HCT116 (cell line): ENCODE data around the gene CFAP57. TPM values are rescaled to one million over a fixed set of nuclear protein-coding genes. Genes with fewer than 3 reads are reported as not detected.

Experiments
- ATAC-seq: fragments of 200-7000 bp; cut with Tn5 transposase; 2 replicates; pipeline ENCODE4 v1.9.1; 2020; ENCODE audit warnings: mild to moderate bottlenecking, moderate library complexity
- BruUV-seq: library from RNA; stranded (reverse); fragments of 400-500 nt; replicated peaks from 2 replicates; lab custom pipeline; 2021; lab: Mats Ljungman, UMichigan
- CTCF ChIA-PET: fragments of 300-600 bp; sonication (Branson Sonifier 250); formaldehyde crosslinking; loops from one replicate; lab custom pipeline; 2021; ENCODE audit warnings: antibody characterized with exemption; lab: Charles Lee
- POLR2A ChIA-PET: fragments of 300-600, 350-600 bp; sonication (Branson Sonifier 250); formaldehyde crosslinking; loops from one replicate; lab custom pipeline; 2021; ENCODE audit warnings: antibody characterized with exemption; lab: Charles Lee
- RAD21 ChIA-PET, 2 experiments: fragments of 300-600 bp; sonication (Branson Sonifier 250); formaldehyde crosslinking; loops; one replicate each; lab custom pipeline; 2023; ENCODE audit warnings: low total read pairs in 2 of 2; ENCODE audit not compliant: uncharacterized antibody in 2 of 2, unreplicated experiment in 2 of 2, low non-redundant PET in 1 of 2; lab: Charles Lee
- DNase-seq: peaks from one replicate; pipeline ENCODE4 v3.0.0-alpha.2; 2010; ENCODE audit warnings: low read depth, low spot score
- H2AFZ ChIP-seq: fragments of 200-600 bp; shearing (Covaris generic), sonication (generic); 2 replicates; pipeline ENCODE4 v1.6.1; 2017; ENCODE audit warnings: low read depth, mixed run types, mixed read lengths, antibody characterized with exemption, low read length; ENCODE audit not compliant: poor library complexity, severe bottlenecking
- H3K27ac ChIP-seq: 2 replicates; pipeline ENCODE4 v1.5.1; 2012; ENCODE audit warnings: low read depth, low read length
- H3K27me3 ChIP-seq: fragments of 200-600 bp; sonication (generic); 2 replicates; pipeline ENCODE4 v1.6.1; 2016; ENCODE audit warnings: mixed run types, low read length, mixed read lengths; ENCODE audit not compliant: insufficient read depth
- H3K36me3 ChIP-seq, 2 experiments: fragments of 200-500 bp in 1 of 2; fragments of 200-600 bp in 1 of 2; sonication (Bioruptor generic) in 1 of 2; sonication (generic) in 1 of 2; 2 replicates each; pipeline versions ENCODE4 v1.5.1 to v1.6.1; 2014 to 2016; ENCODE audit warnings: low read length in 2 of 2, inconsistent platforms in 1 of 2, mixed read lengths in 1 of 2, mixed run types in 1 of 2; ENCODE audit not compliant: insufficient read depth in 2 of 2, control insufficient read depth in 1 of 2
- H3K4me1 ChIP-seq, 2 experiments: fragments of 200-600 bp in 1 of 2; sonication (generic) in 1 of 2; 2 replicates each; pipeline versions ENCODE4 v1.5.1 to v1.6.1; 2012 to 2017; ENCODE audit warnings: low read length in 2 of 2, inconsistent platforms in 1 of 2, mild to moderate bottlenecking in 1 of 2, mixed read lengths in 1 of 2, mixed run types in 1 of 2, moderate library complexity in 1 of 2; ENCODE audit not compliant: insufficient read depth in 2 of 2, control insufficient read depth in 1 of 2
- H3K4me2 ChIP-seq: fragments of 200-600 bp; sonication (generic); 2 replicates; pipeline ENCODE4 v1.6.1; 2017; ENCODE audit warnings: mixed run types, low read length, mixed read lengths
- H3K4me3 ChIP-seq, 2 experiments: fragments of 200-600 bp in 1 of 2; sonication (generic) in 1 of 2; replicated peaks in 1 of 2; 2 replicates each; pipeline ENCODE4 v1.5.1; 2011 to 2016; ENCODE audit warnings: low read length in 2 of 2, control low read depth in 1 of 2, low read depth in 1 of 2, mild to moderate bottlenecking in 1 of 2, mixed read lengths in 1 of 2, mixed run types in 1 of 2
- H3K79me2 ChIP-seq: fragments of 200-600 bp; sonication (generic); 2 replicates; pipeline ENCODE4 v1.6.1; 2017; ENCODE audit warnings: mild to moderate bottlenecking, mixed run types, low read length, moderate library complexity, mixed read lengths; ENCODE audit not compliant: insufficient read depth
- H3K9ac ChIP-seq: fragments of 200-600 bp; sonication (generic); 2 replicates; pipeline ENCODE4 v1.6.1; 2016; ENCODE audit warnings: low read length, mixed read lengths
- H3K9me2 ChIP-seq: fragments of 200-600 bp; sonication (generic), shearing (Covaris generic); 2 replicates; pipeline ENCODE4 v1.6.1; 2017; ENCODE audit warnings: mixed run types, mild to moderate bottlenecking, moderate library complexity; ENCODE audit not compliant: insufficient read depth
- H3K9me3 ChIP-seq, 2 experiments: fragments of 200-500 bp in 1 of 2; fragments of 200-600 bp in 1 of 2; sonication (Bioruptor generic) in 1 of 2; sonication (generic) in 1 of 2; 2 replicates each; pipeline ENCODE4 v1.6.1; 2014 to 2017; ENCODE audit warnings: low read length in 2 of 2, mixed read lengths in 2 of 2, inconsistent platforms in 1 of 2, low read depth in 1 of 2, mild to moderate bottlenecking in 1 of 2, mixed run types in 1 of 2, moderate library complexity in 1 of 2; ENCODE audit not compliant: control insufficient read depth in 1 of 2, insufficient read depth in 1 of 2
- H4K20me1 ChIP-seq: fragments of 200-600 bp; sonication (generic), shearing (Covaris generic); 2 replicates; pipeline ENCODE4 v1.6.1; 2017; ENCODE audit warnings: mixed run types, mild to moderate bottlenecking, moderate library complexity; ENCODE audit not compliant: insufficient read depth
- EZH2 ChIP-seq: fragments of 200-600 bp; sonication (generic); IDR thresholded peaks from 2 replicates; pipeline ENCODE4 v1.6.1; 2017; ENCODE audit warnings: antibody characterized with exemption, mixed run types
- JUND ChIP-seq: IDR thresholded peaks from 2 replicates; pipeline ENCODE4 v1.6.1; 2012
- RAD21 ChIP-seq: IDR thresholded peaks from 2 replicates; pipeline ENCODE4 v1.6.1; 2012; ENCODE audit warnings: low read depth, mild to moderate bottlenecking
- SP1 ChIP-seq: IDR thresholded peaks from 2 replicates; pipeline ENCODE4 v1.6.1; 2012; ENCODE audit warnings: low read depth
- TCF7L2 ChIP-seq: IDR thresholded peaks from 2 replicates; pipeline ENCODE4 v1.7.0; 2011; ENCODE audit warnings: borderline replicate concordance, inconsistent platforms; ENCODE audit not compliant: insufficient read depth, insufficient read length; ENCODE audit errors: extremely low read depth
- YY1 ChIP-seq: IDR thresholded peaks from 2 replicates; pipeline ENCODE4 v1.6.1; 2011; ENCODE audit warnings: low read length, low read depth, moderate library complexity, mild to moderate bottlenecking; ENCODE audit not compliant: insufficient replicate concordance; ENCODE audit errors: extremely low read depth
- ZFX ChIP-seq: fragments of 450-650 bp; IDR thresholded peaks from 2 replicates; pipeline ENCODE4 v1.6.1; 2017
- ZNF274 ChIP-seq: fragments of 200-500 bp; sonication (Bioruptor generic); IDR thresholded peaks from 2 replicates; pipeline ENCODE4 v1.6.1; 2014; ENCODE audit warnings: mild to moderate bottlenecking, low read depth, low read length, inconsistent platforms
- intact Hi-C: fragments of 100-400 bp; cut with micrococcal nuclease; formaldehyde crosslinking; loops from 2 replicates; pipeline ENCODE4 v1.10.0; 2022
- total RNA-seq: library from RNA; stranded (reverse); gene quantifications from one replicate; pipeline ENCODE4 v1.2.1, GENCODE V29; 2021; ENCODE audit not compliant: unreplicated experiment
- TF ChIP-seq, protein P1 (sequence below): IDR thresholded peaks from 2 replicates; pipeline ENCODE4 v1.6.1; 2012
- TF ChIP-seq, protein P2 (sequence below), 3 experiments: fragments of 200-600 bp in 1 of 3; sonication (generic) in 1 of 3; IDR thresholded peaks in 2 of 3; conservative IDR thresholded peaks in 1 of 3; 2 replicates each; pipeline ENCODE4 v1.5.1; 2012 to 2017; ENCODE audit warnings: low read depth in 2 of 3, low read length in 2 of 3, antibody characterized with exemption in 1 of 3, borderline replicate concordance in 1 of 3, control low read depth in 1 of 3, mild to moderate bottlenecking in 1 of 3, mixed read lengths in 1 of 3, mixed run types in 1 of 3, moderate library complexity in 1 of 3; ENCODE audit not compliant: insufficient read depth in 1 of 3

CFAP57 gene
- total RNA-seq, 1 experiment from 2014 or later: 0.49 TPM

- Histone ChIP-seq H3K4me2 (no peak overlapping the region), H3K9ac (no peak overlapping the region), H3K36me3 (no peaks in the 10 kb centered on the region), H3K9me3 (peaks cover 3% of the 10 kb centered on the region in 2 experiments; a peak in 1 of 4 replicates), H2AFZ (no peak overlapping the region), H3K4me1 (no peaks in the 10 kb centered on the region), H3K4me3 (no peak overlapping the region)
- ChIA-PET RAD21 (no interaction called here), CTCF (no interaction called here)
- no peak for ATAC-seq
- DNase-seq: no peak
- TF ChIP-seq RAD21 (no peak), JUND (no peak), ZNF274 (no peak), EZH2 (no peak), YY1 (no peak), TCF7L2 (no peak), ZFX (no peak), SP1 (no peak)
- TF ChIP-seq, protein P1, sequence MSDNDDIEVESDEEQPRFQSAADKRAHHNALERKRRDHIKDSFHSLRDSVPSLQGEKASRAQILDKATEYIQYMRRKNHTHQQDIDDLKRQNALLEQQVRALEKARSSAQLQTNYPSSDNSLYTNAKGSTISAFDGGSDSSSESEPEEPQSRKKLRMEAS: no peak
- TF ChIP-seq, protein P2, sequence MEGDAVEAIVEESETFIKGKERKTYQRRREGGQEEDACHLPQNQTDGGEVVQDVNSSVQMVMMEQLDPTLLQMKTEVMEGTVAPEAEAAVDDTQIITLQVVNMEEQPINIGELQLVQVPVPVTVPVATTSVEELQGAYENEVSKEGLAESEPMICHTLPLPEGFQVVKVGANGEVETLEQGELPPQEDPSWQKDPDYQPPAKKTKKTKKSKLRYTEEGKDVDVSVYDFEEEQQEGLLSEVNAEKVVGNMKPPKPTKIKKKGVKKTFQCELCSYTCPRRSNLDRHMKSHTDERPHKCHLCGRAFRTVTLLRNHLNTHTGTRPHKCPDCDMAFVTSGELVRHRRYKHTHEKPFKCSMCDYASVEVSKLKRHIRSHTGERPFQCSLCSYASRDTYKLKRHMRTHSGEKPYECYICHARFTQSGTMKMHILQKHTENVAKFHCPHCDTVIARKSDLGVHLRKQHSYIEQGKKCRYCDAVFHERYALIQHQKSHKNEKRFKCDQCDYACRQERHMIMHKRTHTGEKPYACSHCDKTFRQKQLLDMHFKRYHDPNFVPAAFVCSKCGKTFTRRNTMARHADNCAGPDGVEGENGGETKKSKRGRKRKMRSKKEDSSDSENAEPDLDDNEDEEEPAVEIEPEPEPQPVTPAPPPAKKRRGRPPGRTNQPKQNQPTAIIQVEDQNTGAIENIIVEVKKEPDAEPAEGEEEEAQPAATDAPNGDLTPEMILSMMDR (IDR thresholded peaks at IDR 0.05 in 2 of 3, conservative IDR thresholded peaks at IDR 0.05 in 1 of 3; ENCODE audit: borderline replicate concordance in 1 of 3, insufficient read depth in 1 of 3, low read depth in 2 of 3, low read length in 2 of 3): no peak
- TF ChIP-seq, all 23 proteins: peak for 0
- no TSS peak for BruUV-seq
- POLR2A ChIA-PET: no interaction called here
- H3K27ac ChIP-seq: no peak overlapping the region
- intact Hi-C loops: no loop called here
- H3K27me3 ChIP-seq: no peaks in the 10 kb centered on the region
- H3K9me2 ChIP-seq: no peaks in the 10 kb centered on the region
- no peaks in the 10 kb centered on the region for H4K20me1 ChIP-seq
- no peaks in the 10 kb centered on the region for H3K79me2 ChIP-seq
Observed at GRCh38 chr1:43188106-43188505, 16.0 kb downstream of the CFAP57 start.
